K562 (cell line): Measurements from ENCODE around the gene DCAF7. TPM values are rescaled to one million over a fixed set of nuclear protein-coding genes. Genes with fewer than 3 reads are reported as not detected.

Source experiments
- ATAC-seq: fragments of 200-7000 bp; cut with Tn5 transposase; 3 replicates; pipeline ENCODE4 v1.9.1; 2020; ENCODE audit warnings: moderate library complexity
- BruUV-seq: library from RNA; stranded (reverse); fragments of 400-500 nt; replicated peaks from 2 replicates; lab custom pipeline; 2021; lab: Mats Ljungman, UMichigan
- CTCF ChIA-PET: fragments of 300-600 bp; formaldehyde crosslinking; extraction: SDS; loops from one replicate; lab custom pipeline; 2021; ENCODE audit warnings: low intra/inter-chr PET ratio; lab: Yijun Ruan, JAX
- POLR2A ChIA-PET: fragments of 300-600, 350-650 bp; sonication (Branson Sonifier 250); formaldehyde crosslinking; extraction: SDS; loops from one replicate; lab custom pipeline; 2021; ENCODE audit warnings: antibody characterized with exemption, inconsistent platforms; lab: Yijun Ruan, JAX
- DNase-seq, 4 experiments: peaks; one replicate each; pipeline versions ENCODE4 v3.0.0 to v3.0.0-alpha.2; 2011 to 2018; ENCODE audit warnings: low spot score in 3 of 4, mixed read lengths in 3 of 4; ENCODE audit errors: extremely low read depth in 1 of 4
- FAIRE-seq: peaks from 2 replicates; lab custom pipeline; 2011; peaks lifted over from hg19 to GRCh38; lab: Jason Lieb, UNC
- H2AFZ ChIP-seq: 2 replicates; pipeline ENCODE4 v1.6.0; 2011; ENCODE audit warnings: low read depth, low read length, control low read depth, inconsistent platforms
- H3K27ac ChIP-seq: fragments of 200-600 bp; 3 replicates; pipeline ENCODE4 v1.8.0; 2011; ENCODE audit warnings: low read depth, mild to moderate bottlenecking, control low read depth, inconsistent platforms, low read length, moderate library complexity, mixed read lengths; ENCODE audit errors: extremely low read depth
- H3K27me3 ChIP-seq, 2 experiments: fragments of 300-600 bp in 1 of 2; 2 replicates in 1 of 2; 3 replicates in 1 of 2; pipeline versions ENCODE4 v1.6.0 to v1.8.0; 2011; ENCODE audit warnings: inconsistent platforms in 2 of 2, low read length in 2 of 2, mild to moderate bottlenecking in 1 of 2, mixed read lengths in 1 of 2, moderate library complexity in 1 of 2; ENCODE audit not compliant: control insufficient read depth in 2 of 2, insufficient read depth in 2 of 2
- H3K36me3 ChIP-seq: fragments of 300-600 bp; 3 replicates; pipeline ENCODE4 v1.8.0; 2011; ENCODE audit warnings: mild to moderate bottlenecking, low read length, inconsistent platforms; ENCODE audit not compliant: control insufficient read depth, insufficient read depth
- H3K4me1 ChIP-seq, 2 experiments: fragments of 200-600 bp in 1 of 2; replicated peaks in 1 of 2; 2 replicates in 1 of 2; 3 replicates in 1 of 2; pipeline versions ENCODE4 v1.5.1 to v1.8.0; 2011; ENCODE audit warnings: inconsistent platforms in 2 of 2, low read length in 2 of 2, mild to moderate bottlenecking in 1 of 2, mixed read lengths in 1 of 2, moderate library complexity in 1 of 2; ENCODE audit not compliant: control insufficient read depth in 2 of 2, insufficient read depth in 2 of 2
- H3K4me2 ChIP-seq: 2 replicates; pipeline ENCODE4 v1.6.1; 2011; ENCODE audit warnings: low read length, control low read depth, inconsistent platforms, mixed read lengths; ENCODE audit not compliant: insufficient read depth
- H3K4me3 ChIP-seq: fragments of 200-600 bp; sonication (generic), shearing (Covaris generic); 2 replicates; pipeline ENCODE4 v1.5.1; 2016; ENCODE audit warnings: control low read depth, inconsistent platforms
- H3K79me2 ChIP-seq: fragments of 200-600 bp; 3 replicates; pipeline ENCODE4 v1.8.0; 2011; ENCODE audit warnings: low read length, inconsistent platforms; ENCODE audit not compliant: control insufficient read depth, insufficient read depth
- H3K9ac ChIP-seq, 2 experiments: 2 replicates each; pipeline versions ENCODE4 v1.6.0 to v1.6.1; 2011; ENCODE audit warnings: low read depth in 2 of 2, low read length in 2 of 2, control low read depth in 1 of 2, inconsistent platforms in 1 of 2, mild to moderate bottlenecking in 1 of 2, mixed read lengths in 1 of 2; ENCODE audit not compliant: insufficient read depth in 1 of 2
- H3K9me1 ChIP-seq: one replicate; pipeline ENCODE4 v1.6.0; 2011; ENCODE audit warnings: inconsistent platforms, mild to moderate bottlenecking, low read length, moderate library complexity; ENCODE audit not compliant: control insufficient read depth, insufficient read depth
- H3K9me3 ChIP-seq: replicated peaks from 2 replicates; pipeline ENCODE4 v1.5.1; 2011; ENCODE audit warnings: low read depth, low read length, inconsistent platforms; ENCODE audit not compliant: control insufficient read depth, insufficient read depth
- H4K20me1 ChIP-seq: replicated peaks from 2 replicates; pipeline ENCODE4 v1.6.1; 2011; ENCODE audit warnings: low read length, inconsistent platforms, mixed read lengths; ENCODE audit not compliant: control insufficient read depth, insufficient read depth
- NCOA6 ChIP-seq: fragments of 450-650 bp; IDR thresholded peaks from 2 replicates; pipeline ENCODE4 v1.6.1; 2017; ENCODE audit warnings: mild to moderate bottlenecking
- NELFE ChIP-seq: IDR thresholded peaks from 2 replicates; pipeline ENCODE4 v1.6.1; 2011; ENCODE audit warnings: mild to moderate bottlenecking; ENCODE audit not compliant: insufficient read depth, insufficient read length
- NFIX ChIP-seq: fragments of 250-450 bp; sonication (Bioruptor Pico); IDR thresholded peaks from 2 replicates; pipeline ENCODE4 v1.4.0; 2020; ENCODE audit warnings: low read depth, mild to moderate bottlenecking, moderate library complexity
- POLR2B ChIP-seq: fragments of 450-650 bp; IDR thresholded peaks from 2 replicates; pipeline ENCODE4 v1.6.1; 2018; ENCODE audit warnings: low read depth; ENCODE audit not compliant: partially characterized antibody
- PURB ChIP-seq: sonication (generic); formaldehyde crosslinking; IDR thresholded peaks from 2 replicates; pipeline ENCODE4 v1.9.0; 2021; ENCODE audit warnings: low read depth, mild to moderate bottlenecking, missing genetic modification reagents
- SAP30 ChIP-seq: fragments of 200-600 bp; sonication (generic); IDR thresholded peaks from 2 replicates; pipeline ENCODE4 v1.6.1; 2012; ENCODE audit warnings: borderline replicate concordance, low read depth, mild to moderate bottlenecking, moderate library complexity, low read length, control low read depth, inconsistent platforms; ENCODE audit not compliant: insufficient read depth, poor library complexity, severe bottlenecking
- ZNF407 ChIP-seq: fragments of 450-650 bp; IDR thresholded peaks from 2 replicates; pipeline ENCODE4 v1.6.1; 2016; ENCODE audit warnings: low read depth
- ZNF431 ChIP-seq: sonication (generic); formaldehyde crosslinking; IDR thresholded peaks from 2 replicates; pipeline ENCODE4 v1.8.0; 2022; ENCODE audit warnings: mild to moderate bottlenecking, missing genetic modification reagents
- ZNF764 ChIP-seq: fragments of 250-450 bp; sonication (Bioruptor Pico); IDR thresholded peaks from 2 replicates; pipeline ENCODE4 v1.4.0; 2020; ENCODE audit warnings: low read depth, mild to moderate bottlenecking, moderate library complexity
- WGBS: fragments of 100-300 bp; shearing (Covaris generic); methylation state at CpG from one replicate; pipeline ENCODE4 v1.1.6; 2016; ENCODE audit warnings: low coverage, mixed read lengths; ENCODE audit not compliant: insufficient coverage; ENCODE audit errors: missing lambda C conversion rate; 5-methylcytosine and 5-hydroxymethylcytosine counted together
- in situ Hi-C: fragments of 300-500 bp; cut with MboI; formaldehyde crosslinking; loops from 4 replicates; pipeline ENCODE4 v1.15.0; 2018; ENCODE audit warnings: inconsistent platforms, mixed read lengths
- intact Hi-C: fragments of 100-400 bp; cut with micrococcal nuclease; formaldehyde crosslinking; loops from 2 replicates; pipeline ENCODE4 v1.14.2; 2022
- polyA plus RNA-seq, 8 experiments: library from polyadenylated mRNA; depleted of rRNA in 4 of 8; stranded (reverse) in 5 of 8; unstranded in 3 of 8; fragments of >200 nt; fragmentation: Nextera tagmentation in 2 of 8; fragmentation: Illumina TruSeq in 1 of 8; extraction: Ambion mirVana in 2 of 8; extraction: Trizol in 1 of 8; gene quantifications; 2 replicates each; pipeline versions ENCODE4 v1.2.1 to v1.2.3, GENCODE V29; 2011 to 2014; ENCODE audit warnings: inconsistent platforms in 1 of 8, missing spikeins in 1 of 8
- total RNA-seq, 7 experiments: library from RNA; depleted of rRNA in 6 of 7; stranded (reverse); fragments of >200 nt in 6 of 7; fragmentation: Illumina TruSeq in 2 of 7; extraction: Trizol in 2 of 7; gene quantifications; 2 replicates each; pipeline versions ENCODE4 v1.2.1 to v1.2.3, GENCODE V29; 2011 to 2021; ENCODE audit warnings: low replicate concordance in 1 of 7
- TF ChIP-seq, protein P1 (sequence below): IDR thresholded peaks from 3 replicates; pipeline ENCODE4 v1.6.1; 2011; ENCODE audit warnings: borderline replicate concordance, mild to moderate bottlenecking; ENCODE audit not compliant: insufficient read length, insufficient read depth

Gene DCAF7
- total and polyA plus RNA-seq, 9 of the 15 experiments (the other 6 are each of a cell fraction or from before 2014, with no cell fraction given): 30.8 to 123 (median 40.2) TPM

- no TSS peak for BruUV-seq
- no peaks in the 10 kb centered on the region for H3K9me1 ChIP-seq
- H3K9ac ChIP-seq: peak within 1 kb of the TSS; percentile 87 to 100
- H3K4me2 ChIP-seq: peak within 1 kb of the TSS; percentile 99
- H3K79me2 ChIP-seq: peaks cover 22% of the 10 kb centered on the region
- H3K36me3 ChIP-seq: peaks cover 24% of the 10 kb centered on the region; the same call in 2 of the 3 replicates
- H3K27me3 ChIP-seq: no peaks in the 10 kb centered on the region
- H3K4me3 ChIP-seq: peak within 1 kb of the TSS; percentile 76
- ChIA-PET POLR2A (interaction anchor here (0.7 to 2.8 kb wide), 8 partner anchors 7 to 140 kb away, joined by 3 to 13 read pairs (median 4); partner anchors contain the start of gene MAP3K3), CTCF (interaction anchor here (0.6 kb wide), 1 partner anchor 9 kb away, joined by 8 read pairs; no protein-coding TSS in a partner anchor)
- peaks cover 13 to 18% of the 10 kb centered on the region in 2 experiments; a peak in 3 of 5 replicates for H3K4me1 ChIP-seq
- peak; percentile 71 for FAIRE-seq
- H3K27ac ChIP-seq: peak within 1 kb of the TSS; percentile 78
- H3K9me3 ChIP-seq: no peaks in the 10 kb centered on the region
- H2AFZ ChIP-seq: peak within 1 kb of the TSS; percentile 98
- intact Hi-C loops (loop anchor here (5.0 kb wide), 1 partner anchor 49 kb away; the partner anchor contains the start of gene DCAF7), in situ Hi-C loops (loop anchor here (5.0 kb wide), 1 partner anchor 179 kb away; no protein-coding TSS in a partner anchor)
- ATAC-seq: peak; percentile 98
- DNase-seq: peak; percentile 89 to 92 (median 92)
- H4K20me1 ChIP-seq: no peaks in the 10 kb centered on the region
- under 1% methylated on average over 46 of the region's 61 CpGs for WGBS
- TF ChIP-seq ZNF764 (CRISPR knock-in tag): no peak
- TF ChIP-seq, protein P1, sequence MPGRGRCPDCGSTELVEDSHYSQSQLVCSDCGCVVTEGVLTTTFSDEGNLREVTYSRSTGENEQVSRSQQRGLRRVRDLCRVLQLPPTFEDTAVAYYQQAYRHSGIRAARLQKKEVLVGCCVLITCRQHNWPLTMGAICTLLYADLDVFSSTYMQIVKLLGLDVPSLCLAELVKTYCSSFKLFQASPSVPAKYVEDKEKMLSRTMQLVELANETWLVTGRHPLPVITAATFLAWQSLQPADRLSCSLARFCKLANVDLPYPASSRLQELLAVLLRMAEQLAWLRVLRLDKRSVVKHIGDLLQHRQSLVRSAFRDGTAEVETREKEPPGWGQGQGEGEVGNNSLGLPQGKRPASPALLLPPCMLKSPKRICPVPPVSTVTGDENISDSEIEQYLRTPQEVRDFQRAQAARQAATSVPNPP: no peak
- TF ChIP-seq POLR2B: peak; percentile 68
- no peak for TF ChIP-seq PURB (CRISPR knock-in tag)
- TF ChIP-seq ZNF431: 0 out of 2 replicates have a peak, but pooled peaks have one; percentile 22
- TF ChIP-seq ZNF407: no peak
- peak; percentile 45 for TF ChIP-seq SAP30
- TF ChIP-seq NELFE: no peak
- no peak for TF ChIP-seq NCOA6
- TF ChIP-seq NFIX (CRISPR knock-in tag): no peak
Measured at GRCh38 chr17:63600569-63601438, 50.5 kb downstream of the DCAF7 start, which contains the start of gene TACO1. Gene TACO1, plus strand, starts transcription at chr17:63600895. Its CDS starts 189 bp downstream, at chr17:63601084.
